NOMO-1 treated with DMSO at 0.1 percent for 48 hours (cell line): ENCODE results near the gene KCNQ4.
A peak's percentile ranks its signal among the peaks of the same experiment; 100 is the strongest.

ENCODE experiments used
- DNase-seq: peaks from one replicate; lab custom pipeline; 2025; ENCODE audit not compliant: unreplicated experiment; lab: John Stamatoyannopoulos, UW

Gene KCNQ4

GRCh38 chr1:40857737-40858136, 74.2 kb downstream of the KCNQ4 start:
- DNase-seq: no peak

- no peak for DNase-seq
Observed at GRCh38 chr1:40858856-40859416, 75.3 kb downstream of the KCNQ4 start.

DNA sequence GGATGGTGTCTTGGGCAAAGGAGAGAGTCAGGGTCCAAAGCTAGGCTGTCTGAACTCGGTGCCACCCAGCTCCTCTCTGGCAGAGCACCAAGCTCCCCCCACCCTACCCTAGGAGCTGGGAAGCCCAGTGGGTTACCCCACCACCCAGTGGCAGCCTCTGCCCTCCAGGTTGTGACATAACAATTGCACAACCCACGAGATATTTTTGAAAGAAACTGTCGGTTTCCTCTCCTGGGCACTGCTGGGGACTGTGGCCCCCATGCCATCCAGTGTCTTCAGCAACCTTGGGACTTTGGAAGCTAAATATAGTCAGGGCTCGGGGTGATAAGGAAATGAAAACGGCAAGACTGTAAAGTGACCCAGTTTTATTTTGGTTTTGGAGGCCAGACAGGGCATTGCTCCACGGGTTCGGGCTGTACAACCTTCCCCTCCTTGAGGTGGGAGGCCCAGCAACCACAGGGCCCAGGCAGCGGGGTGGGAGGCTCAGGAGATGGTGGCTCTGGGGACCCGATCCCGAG, 77.2 kb downstream of the KCNQ4 start:
- peak; percentile 94 for DNase-seq

DNA sequence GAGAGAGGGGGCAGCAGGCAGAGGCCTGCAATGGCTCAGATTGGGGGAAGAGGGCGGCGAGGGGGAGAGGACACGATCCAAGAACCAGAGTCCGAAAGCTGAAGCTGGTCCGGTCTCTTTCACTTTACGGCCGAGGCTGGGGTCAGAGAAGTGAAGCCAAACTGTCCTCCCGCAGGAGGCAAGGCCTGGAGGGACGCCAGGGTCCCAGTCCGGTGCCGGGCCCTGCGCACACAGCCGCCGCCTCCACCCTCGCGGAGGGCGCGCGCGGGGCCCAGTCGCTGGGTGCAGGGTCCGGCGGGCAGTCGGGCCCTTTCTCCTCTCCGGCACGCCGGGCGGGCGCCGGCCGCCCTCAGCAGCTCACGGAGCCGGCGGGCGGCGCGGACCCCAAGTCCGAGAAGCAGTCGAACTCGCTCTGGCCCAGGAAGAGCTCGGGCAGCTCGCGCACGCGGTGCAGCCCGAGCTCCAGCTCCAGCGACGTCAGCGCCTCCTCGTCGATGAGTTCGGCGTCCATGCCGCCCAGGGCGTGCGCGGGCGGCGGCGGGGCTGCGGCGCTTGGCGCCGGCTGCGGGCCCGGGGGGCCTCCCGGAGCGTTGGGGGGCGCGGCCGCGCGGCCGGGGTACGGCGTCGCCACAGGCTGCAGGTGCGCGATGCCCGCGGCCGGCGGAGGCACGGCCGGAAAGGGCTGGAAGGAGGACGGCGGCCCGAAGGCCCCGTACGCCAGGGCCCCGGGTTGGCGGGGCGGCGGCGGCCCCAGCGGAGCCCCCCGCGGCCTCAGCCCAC, 77.8 kb downstream of the KCNQ4 start:
- no peak for DNase-seq

DNA sequence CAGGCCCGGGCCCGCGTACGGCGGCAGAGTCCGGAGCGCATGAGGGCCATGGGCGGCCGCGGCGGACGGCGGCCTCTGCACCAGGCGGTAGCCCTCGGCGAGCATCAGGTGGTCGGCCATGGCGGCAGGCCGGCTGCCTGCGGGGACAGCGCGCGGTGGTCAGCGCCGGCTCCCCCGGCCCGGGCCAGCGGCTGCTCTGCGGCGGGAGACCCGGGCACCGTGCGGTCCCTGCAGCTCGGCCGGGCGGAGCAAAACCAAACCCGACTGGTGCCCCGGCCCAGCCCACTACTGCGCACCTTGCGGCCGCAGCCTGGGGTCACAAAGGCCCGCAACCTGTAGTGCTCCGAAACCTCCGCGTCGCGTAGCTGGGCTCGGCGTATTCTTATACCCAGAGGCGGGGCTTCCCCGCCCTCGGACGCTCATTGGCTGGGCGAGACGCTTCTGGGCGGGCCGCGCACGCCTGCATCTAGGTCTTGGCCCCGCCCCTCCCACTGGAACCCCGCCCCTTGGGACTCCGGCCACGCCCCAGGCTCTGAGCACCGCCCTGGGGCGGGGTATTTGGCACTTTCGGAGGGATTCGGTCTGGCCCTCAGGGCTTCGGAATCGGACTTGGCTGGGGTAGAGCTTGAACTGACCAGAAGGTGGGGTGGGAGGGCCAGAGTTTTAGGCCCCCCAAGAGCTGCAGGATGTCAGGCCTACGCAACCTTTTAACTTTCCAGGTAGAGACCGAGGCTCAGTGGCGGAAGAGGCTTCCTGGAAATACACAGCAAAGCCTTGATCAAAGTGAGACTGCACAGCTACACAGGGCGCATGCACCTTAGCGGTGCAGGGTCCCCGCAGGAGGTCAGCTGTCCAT, 78.6 kb downstream of the KCNQ4 start, which contains the start of gene CITED4:
CITED4 (minus strand) TSS at position 356 of the 856 bp plus-strand sequence; CDS start at position 120, 236 bp downstream.
- DNase-seq: peak; percentile 85

GRCh38 chr1:40868051-40868723, 84.6 kb downstream of the KCNQ4 start:
- peak; percentile 45 for DNase-seq

DNA sequence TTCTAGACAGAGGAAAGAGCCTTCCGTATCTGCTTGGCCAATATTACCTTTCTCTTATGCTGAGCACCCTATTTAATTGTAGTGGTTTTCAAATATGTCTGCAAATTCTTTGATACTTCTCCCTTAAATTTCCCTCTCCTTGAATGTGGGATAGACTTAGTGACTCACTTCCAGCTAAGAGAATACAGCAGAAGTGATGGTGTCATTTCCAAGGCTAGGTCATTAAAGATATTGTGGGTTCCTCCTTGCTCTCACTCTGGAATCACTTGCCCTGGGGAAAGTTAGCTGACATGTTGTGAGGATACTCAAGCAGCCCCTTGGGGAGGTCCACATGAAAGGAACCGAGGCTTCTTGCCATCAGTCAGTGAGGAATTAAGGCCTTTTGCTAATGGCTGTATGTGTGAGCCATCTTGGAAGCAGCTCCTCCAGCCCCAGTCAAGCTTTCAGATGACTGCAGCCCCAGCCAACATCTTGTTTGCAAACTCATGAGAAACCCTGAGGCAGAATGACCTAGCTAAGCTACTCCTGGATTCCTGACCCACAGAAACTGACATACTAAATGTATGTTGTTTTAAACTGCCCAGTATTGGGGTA, 86.6 kb downstream of the KCNQ4 start:
- no peak for DNase-seq

- DNase-seq: no peak
Observed at GRCh38 chr1:40872276-40872675, 88.7 kb downstream of the KCNQ4 start.

DNA sequence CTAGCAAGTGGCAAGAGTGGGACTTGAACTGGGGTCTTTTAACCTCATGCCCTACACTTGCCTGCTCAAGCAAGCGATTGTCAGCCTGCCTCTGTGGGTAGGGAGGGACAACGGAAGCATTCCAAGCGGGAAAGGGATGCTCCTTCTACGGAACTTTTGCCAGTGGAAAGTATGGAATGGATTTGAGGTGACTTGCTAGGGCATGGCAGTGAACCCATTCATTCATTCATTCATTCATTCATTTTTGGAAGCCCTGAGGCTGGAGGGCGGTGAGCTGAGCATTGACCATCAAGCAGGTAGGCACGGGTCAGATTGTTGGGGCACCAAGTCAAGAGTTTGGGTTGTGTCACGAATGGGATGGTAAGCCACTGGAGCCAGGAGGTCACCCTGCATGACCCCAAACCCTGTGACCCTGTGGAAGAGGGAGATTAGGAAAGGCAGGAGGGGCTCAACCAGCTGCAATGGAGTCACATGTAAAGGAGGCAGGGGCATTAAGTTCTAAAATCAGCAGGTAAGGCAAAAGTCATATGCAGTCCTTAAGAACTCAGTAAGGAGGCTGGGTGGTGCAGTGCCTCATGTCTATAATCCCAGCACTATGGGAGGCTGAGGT, 90.4 kb downstream of the KCNQ4 start:
- no peak for DNase-seq

DNA sequence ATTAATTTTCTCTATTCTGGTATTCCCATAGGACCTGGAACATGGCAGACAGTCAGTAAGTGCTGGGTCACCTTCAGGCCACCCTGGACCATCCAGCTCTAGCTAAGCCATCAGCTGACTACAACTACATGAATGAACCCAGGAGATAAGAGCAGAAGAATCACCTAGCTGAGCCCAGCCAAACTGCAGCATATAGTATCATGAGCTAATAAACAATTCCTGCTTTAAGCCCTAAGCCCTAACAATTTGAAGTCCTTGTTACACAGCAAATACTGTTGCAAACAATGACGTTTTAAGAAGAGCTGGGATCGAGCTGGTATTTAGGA, 92.8 kb downstream of the KCNQ4 start:
- DNase-seq: no peak

DNA sequence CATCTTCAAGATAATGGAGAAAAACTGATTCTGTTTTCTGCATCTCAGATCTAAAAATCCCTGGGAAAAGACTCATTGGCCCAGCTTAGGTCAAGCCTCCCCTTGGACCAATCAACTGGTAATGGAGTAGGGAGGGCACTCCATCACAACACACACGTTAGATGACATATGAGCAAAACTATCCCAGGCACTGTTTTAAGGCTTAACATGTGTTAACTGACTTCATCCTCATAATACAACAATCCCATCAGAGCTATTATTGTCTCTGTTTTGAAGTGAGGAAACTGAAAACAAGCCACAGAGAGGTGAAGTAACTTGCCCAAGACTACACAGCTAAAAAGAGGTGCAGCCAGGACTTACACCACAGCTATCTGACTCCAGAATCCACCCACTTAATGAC, 93.3 kb downstream of the KCNQ4 start:
- no peak for DNase-seq

DNA sequence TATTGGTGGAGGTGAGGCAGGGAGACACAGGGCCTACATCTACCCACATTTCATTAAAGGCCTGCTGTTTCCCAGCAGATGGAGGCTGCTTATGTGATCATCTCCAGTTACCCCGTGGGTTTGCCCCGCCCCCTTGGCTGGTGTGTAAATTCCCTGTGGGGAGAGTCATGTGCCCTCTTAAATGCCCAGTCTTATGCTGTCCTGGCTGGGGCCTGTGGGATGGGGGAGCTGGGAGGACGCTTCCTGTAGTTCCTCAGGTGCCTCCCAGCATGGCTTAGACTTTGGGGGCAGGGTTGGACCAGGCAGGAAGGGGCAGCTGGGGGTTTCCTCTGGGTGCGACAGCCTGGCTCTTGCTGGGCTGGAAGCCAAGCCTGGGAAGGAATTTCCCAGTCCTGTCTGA, 94.1 kb downstream of the KCNQ4 start:
- no peak for DNase-seq

DNA sequence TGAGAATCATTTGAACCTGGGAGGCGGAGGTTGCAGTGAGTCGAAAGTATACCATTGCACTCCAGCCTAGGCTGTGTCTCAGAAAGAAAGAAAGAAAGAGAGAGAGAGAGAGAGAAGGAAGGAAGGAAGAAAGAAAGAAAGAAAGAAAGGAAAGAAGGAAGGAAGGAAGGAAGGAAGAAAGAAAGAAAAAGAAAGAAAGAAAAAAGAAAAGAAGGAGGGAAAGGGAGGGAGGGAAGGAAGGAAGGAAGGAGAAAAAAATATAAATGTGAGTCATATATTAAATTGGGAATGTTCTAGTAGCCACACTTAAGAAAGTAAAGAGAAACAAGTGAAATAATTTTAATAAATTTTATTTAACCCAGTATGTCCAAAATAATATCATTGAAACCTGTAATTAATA, 95.3 kb downstream of the KCNQ4 start:
- no peak for DNase-seq

DNA sequence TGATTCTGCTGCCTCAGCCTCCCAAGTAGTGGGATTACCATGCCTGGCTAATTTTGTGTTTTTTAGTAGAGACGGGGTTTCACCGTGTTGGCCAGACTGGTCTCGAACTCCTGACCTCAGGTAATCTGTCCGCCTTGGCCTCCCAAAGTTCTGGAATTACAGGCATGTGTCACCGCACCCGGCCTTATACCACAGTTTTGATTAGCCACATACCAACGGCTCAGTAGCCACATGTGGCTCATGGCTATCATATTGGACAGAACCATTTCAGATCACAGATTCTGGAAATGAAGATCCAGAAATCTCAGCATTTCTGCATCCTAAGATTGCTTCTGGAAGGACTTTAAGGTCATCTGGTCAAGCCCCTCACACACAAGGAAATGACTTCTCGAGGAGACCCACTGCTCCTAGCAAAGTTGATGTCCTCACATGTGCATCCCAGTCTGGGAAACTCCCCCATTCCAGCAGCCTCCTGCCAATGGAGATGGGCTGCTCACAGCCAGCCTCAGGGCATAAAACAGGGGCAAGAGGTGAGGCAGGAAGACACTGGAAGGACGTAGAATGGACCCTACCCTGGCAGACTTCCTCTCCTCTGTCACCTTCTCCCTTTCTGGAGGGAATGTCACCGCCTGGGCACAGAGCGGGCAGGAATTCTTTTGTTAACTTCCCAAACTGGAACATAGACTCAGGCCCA, 96.0 kb downstream of the KCNQ4 start:
- no peak for DNase-seq

DNA sequence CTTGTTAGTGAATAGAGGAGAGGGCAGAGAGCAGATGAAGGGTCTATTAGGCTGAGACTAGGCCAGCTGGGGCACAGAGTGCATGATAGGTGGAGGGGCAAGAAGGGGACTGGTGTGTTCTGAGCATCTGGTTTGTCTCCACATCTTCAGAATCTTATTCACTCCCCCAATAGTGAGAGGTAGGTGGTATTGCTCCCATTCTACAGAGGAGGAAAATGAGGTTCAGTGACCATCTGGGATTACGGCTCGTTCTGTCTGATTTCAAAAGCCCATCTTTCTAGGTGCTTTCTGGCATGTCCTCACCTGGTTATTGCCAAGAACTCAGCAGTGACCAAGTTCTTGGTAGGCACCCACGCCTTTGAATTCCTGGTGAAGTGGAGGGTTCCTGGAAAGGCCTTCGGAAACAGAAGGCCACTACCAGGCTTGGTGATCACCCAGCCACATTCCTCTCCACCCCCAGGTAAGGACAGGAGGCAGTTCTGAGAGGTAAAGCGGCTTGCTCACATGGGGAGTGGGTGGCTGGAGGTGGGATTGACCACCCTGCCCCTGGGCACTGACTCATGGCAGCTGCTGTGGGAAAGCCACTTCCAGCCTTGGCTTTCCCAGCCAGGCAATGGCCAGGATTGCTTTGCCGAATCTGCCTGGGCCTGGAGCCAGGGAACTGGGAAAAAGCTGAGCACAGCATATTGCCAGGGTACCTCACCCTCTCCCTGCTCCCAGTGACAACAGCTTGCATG, 97.4 kb downstream of the KCNQ4 start:
- DNase-seq: no peak

GRCh38 chr1:40884055-40884795, 100.6 kb downstream of the KCNQ4 start:
- no peak for DNase-seq

DNA sequence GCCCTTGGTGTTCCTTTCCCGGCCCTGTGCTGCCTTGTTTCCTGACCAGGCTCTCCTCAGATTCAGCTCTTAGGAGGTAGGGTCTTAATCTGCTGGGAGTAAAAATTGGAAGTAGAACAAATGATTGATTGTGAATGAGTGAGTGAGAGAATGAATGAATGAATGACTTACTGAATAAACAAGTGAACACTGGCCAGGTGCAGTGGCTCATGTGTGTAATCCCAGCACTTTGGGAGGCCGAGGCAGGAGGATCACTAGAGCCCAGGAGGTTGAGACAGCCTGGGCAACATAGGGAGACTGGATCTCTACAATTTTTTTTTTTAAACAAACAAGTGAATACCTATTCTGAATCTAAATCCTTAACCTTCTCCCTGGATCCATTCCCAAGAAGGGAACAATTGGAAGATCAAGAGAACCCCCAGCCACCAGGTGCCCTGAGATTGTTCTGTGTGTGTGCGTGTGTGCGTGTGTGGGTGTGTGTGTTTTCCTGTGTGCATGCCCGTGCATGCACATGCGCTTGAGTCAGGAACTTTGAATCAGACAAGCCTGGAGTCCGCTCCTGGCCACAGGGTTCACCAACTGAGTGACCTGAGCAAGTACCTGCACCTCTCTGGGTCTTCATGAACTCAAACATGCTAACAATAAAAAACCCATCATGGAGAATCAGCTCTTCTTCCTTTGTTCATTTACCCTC, 102.9 kb downstream of the KCNQ4 start:
- no peak for DNase-seq

- DNase-seq: no peak
Observed at GRCh38 chr1:40887012-40887378, 103.4 kb downstream of the KCNQ4 start.
